ENCODE measurements around the gene KNDC1. TPM values are rescaled to one million over a fixed set of nuclear protein-coding genes. Genes with fewer than 3 reads are reported as not detected.
"Not testable (repeated sequence)": the region's sequence is repeated elsewhere in the genome, so short reads cannot be mapped to it uniquely, and the experiment has no call there.

The KNDC1 gene
- polyA plus RNA-seq, 1 experiment: 1.0 TPM

GRCh38 chr10:133174689-133175263, 14.8 kb downstream of the KNDC1 start:
- TF ChIP-seq, protein P1, sequence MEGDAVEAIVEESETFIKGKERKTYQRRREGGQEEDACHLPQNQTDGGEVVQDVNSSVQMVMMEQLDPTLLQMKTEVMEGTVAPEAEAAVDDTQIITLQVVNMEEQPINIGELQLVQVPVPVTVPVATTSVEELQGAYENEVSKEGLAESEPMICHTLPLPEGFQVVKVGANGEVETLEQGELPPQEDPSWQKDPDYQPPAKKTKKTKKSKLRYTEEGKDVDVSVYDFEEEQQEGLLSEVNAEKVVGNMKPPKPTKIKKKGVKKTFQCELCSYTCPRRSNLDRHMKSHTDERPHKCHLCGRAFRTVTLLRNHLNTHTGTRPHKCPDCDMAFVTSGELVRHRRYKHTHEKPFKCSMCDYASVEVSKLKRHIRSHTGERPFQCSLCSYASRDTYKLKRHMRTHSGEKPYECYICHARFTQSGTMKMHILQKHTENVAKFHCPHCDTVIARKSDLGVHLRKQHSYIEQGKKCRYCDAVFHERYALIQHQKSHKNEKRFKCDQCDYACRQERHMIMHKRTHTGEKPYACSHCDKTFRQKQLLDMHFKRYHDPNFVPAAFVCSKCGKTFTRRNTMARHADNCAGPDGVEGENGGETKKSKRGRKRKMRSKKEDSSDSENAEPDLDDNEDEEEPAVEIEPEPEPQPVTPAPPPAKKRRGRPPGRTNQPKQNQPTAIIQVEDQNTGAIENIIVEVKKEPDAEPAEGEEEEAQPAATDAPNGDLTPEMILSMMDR (IDR thresholded peaks at IDR 0.05; ENCODE audit: insufficient read depth, low read depth, low read length): no peak
- Histone ChIP-seq H3K4me3 (ENCODE audit: low read depth, low read length) (no peak overlapping the region), H3K27me3 (ENCODE audit: control insufficient read depth, insufficient read depth, low read length) (no peaks in the 10 kb centered on the region), H3K36me3 (ENCODE audit: control insufficient read depth, insufficient read depth, low read length) (no peaks in the 10 kb centered on the region)
- no peak for DNase-seq (ENCODE audit: low read depth)
- ChIA-PET CTCF (no interaction called here), POLR2A (no interaction called here)

DNA sequence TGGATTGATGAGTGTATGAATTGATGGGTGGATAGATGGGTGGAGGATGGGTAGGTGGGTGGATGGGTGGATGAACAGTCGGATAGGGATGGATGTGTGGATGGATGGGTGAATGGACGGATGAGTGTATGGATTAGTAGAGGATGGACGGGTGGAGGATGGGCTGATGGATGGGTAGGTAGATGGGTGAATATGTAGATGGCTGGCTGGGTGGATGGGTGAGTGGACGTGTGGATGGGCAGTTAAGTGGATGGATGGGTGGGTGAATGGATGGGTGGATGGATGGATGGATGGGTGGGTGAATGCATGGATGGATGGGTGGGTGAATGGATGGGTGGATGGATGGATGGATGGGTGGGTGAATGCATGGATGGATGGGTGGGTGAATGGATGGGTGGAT, 15.6 kb downstream of the KNDC1 start:
- not testable (repeated sequence) for DNase-seq (ENCODE audit: low read depth)

DNA sequence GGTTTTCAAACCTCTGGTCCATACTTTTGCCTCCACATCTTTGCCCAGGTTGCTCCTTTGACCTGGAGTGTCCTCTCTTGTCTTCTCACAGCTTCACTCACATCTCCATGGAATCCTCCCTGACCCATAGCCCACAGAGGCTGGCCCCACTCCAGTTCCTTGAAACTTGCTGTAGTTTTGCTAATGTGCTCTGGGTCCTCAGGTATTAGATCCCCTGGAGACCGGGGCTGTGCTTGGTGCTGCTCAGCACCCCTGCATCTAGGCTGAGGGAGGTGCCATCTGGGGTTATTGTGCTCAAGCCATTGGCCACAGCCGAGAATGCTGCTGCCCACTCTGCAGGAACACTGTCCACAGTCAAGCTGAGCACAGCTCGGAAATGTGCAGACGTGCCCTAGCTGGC, 16.5 kb downstream of the KNDC1 start:
- H3K27me3 ChIP-seq (ENCODE audit: control insufficient read depth, insufficient read depth, low read length): no peaks in the 10 kb centered on the region
- DNase-seq (ENCODE audit: low read depth): no peak
- no peaks in the 10 kb centered on the region for H3K36me3 ChIP-seq (ENCODE audit: control insufficient read depth, insufficient read depth, low read length)
- no peak overlapping the region for H3K4me3 ChIP-seq (ENCODE audit: low read depth, low read length)
- CTCF ChIA-PET: no interaction called here
- POLR2A ChIA-PET: no interaction called here
- TF ChIP-seq, protein P1 (IDR thresholded peaks at IDR 0.05; ENCODE audit: insufficient read depth, low read depth, low read length): no peak

More for the DNA sequence above, 15.6 kb downstream of the KNDC1 start:
- H3K4me3 ChIP-seq (ENCODE audit: low read depth, low read length); H3K36me3 ChIP-seq (ENCODE audit: control insufficient read depth, insufficient read depth, low read length); POLR2A ChIA-PET; CTCF ChIA-PET; H3K27me3 ChIP-seq (ENCODE audit: control insufficient read depth, insufficient read depth, low read length): not testable (repeated sequence)

DNA sequence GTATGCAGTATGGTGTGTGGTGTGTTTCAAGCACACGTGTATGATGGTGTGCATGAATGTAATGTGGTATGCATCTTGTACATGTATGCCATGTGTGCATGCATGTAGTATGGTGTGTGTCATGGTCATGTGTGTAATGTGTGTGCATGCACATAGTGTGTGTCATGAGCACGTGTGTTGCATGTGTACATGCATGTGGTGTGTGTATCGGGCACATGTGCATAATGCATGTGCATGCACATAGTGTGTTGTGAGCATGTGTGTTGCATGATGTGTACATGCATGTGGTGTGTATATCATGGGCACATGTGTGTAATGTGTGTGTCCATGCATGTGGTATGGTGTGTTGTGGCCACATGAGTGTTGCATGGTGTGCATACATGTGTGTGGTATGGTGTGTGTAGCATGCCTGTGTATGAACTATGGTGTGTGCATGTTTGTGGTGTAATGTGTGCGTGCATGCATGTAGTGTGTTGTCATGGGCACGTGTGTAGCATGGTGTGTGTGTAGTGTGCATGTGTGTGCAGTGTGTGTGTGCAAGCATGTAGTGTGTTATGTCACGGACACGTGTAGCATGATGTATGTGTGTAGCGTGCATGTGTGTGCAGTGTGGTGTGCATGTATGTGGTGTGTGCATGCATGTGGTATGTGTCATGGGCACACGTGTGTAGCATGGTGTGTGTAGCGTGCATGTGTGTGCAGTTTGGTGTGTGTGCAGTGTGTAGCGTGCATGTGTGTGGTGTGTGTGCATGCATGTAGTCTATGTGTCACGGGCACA, 17.6 kb downstream of the KNDC1 start:
- H3K36me3 ChIP-seq (ENCODE audit: control insufficient read depth, insufficient read depth, low read length): no peaks in the 10 kb centered on the region
- TF ChIP-seq, protein P1 (IDR thresholded peaks at IDR 0.05; ENCODE audit: insufficient read depth, low read depth, low read length): no peak
- DNase-seq (ENCODE audit: low read depth): no peak
- ChIA-PET POLR2A (no interaction called here), CTCF (no interaction called here)
- H3K4me3 ChIP-seq (ENCODE audit: low read depth, low read length): no peak overlapping the region
- H3K27me3 ChIP-seq (ENCODE audit: control insufficient read depth, insufficient read depth, low read length): no peaks in the 10 kb centered on the region

- ChIA-PET POLR2A (no interaction called here), CTCF (no interaction called here)
- TF ChIP-seq, protein P1 (IDR thresholded peaks at IDR 0.05; ENCODE audit: insufficient read depth, low read depth, low read length): no peak
- Histone ChIP-seq H3K36me3 (ENCODE audit: control insufficient read depth, insufficient read depth, low read length) (no peaks in the 10 kb centered on the region), H3K4me3 (ENCODE audit: low read depth, low read length) (no peak overlapping the region), H3K27me3 (ENCODE audit: control insufficient read depth, insufficient read depth, low read length) (no peaks in the 10 kb centered on the region)
- no peak for DNase-seq (ENCODE audit: low read depth)
Observed at GRCh38 chr10:133178357-133179127, 18.5 kb downstream of the KNDC1 start.
